Choroid plexus epithelial cell (primary cell): ENCODE measurements around the gene SYTL2.
"Not testable (repeated sequence)": the region's sequence is repeated elsewhere in the genome, so short reads cannot be mapped to it uniquely, and the experiment has no call there.

Experiments
- DNase-seq: peaks from one replicate; pipeline ENCODE4 v3.0.0-alpha.2; 2010; ENCODE audit warnings: low read depth
- H3K4me3 ChIP-seq: 2 replicates; pipeline ENCODE4 v1.5.1; 2011; ENCODE audit warnings: low read depth, mild to moderate bottlenecking, control low read depth, low read length, moderate library complexity
- CTCF ChIP-seq: conservative IDR thresholded peaks from 2 replicates; pipeline ENCODE4 v1.5.1; 2011; ENCODE audit warnings: low read depth, mild to moderate bottlenecking, control low read depth, inconsistent platforms, low read length, moderate library complexity

The SYTL2 gene

GRCh38 chr11:85848556-85848955, 37.6 kb upstream of the SYTL2 start:
- no peak overlapping the region for H3K4me3 ChIP-seq
- DNase-seq = no peak
- TF ChIP-seq CTCF = no peak

- no peak overlapping the region for H3K4me3 ChIP-seq
- no peak for TF ChIP-seq CTCF
- DNase-seq = no peak
Observed at GRCh38 chr11:85848006-85848405, 37.1 kb upstream of the SYTL2 start.

GRCh38 chr11:85847436-85847835, 36.5 kb upstream of the SYTL2 start:
- no peak overlapping the region for H3K4me3 ChIP-seq
- no peak for TF ChIP-seq CTCF
- DNase-seq = no peak

- no peak overlapping the region for H3K4me3 ChIP-seq
- peak; percentile 6 for DNase-seq
- no peak for TF ChIP-seq CTCF
Observed at GRCh38 chr11:85845124-85845631, 34.2 kb upstream of the SYTL2 start.

DNA sequence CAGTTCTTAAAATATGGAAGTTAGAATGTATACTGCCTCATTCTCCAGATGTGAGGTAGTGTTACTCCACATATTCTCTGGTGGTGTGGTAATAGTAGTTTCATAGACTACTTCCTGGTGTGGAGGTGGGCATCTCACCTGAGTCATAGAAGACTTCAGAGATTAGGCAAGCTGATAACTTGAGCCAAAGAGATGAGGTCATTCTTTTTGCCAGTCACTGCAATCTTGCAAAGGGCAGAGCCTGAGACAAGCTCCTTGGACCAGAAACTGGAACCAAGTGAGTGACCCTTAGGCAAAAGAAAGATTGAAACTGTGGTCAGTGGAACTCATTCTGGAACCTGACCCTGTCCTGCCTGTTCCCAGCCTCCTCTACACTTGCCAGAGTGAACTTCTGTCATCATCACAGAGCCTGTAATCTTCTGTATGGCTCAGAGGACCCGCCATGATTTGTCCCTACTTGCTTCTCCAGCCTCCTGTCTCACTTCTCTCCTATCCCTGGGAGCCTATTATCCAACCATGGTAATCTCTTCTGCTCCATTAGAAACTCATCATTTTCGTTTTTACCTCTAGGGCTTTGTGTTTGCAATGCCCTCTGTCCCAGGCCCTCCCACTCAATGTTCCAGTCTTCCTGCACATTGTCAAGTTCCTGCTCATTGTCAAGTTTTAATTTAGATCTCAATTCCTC, 33.6 kb upstream of the SYTL2 start:
- H3K4me3 ChIP-seq = no peak overlapping the region
- DNase-seq = peak; percentile 21
- no peak for TF ChIP-seq CTCF

DNA sequence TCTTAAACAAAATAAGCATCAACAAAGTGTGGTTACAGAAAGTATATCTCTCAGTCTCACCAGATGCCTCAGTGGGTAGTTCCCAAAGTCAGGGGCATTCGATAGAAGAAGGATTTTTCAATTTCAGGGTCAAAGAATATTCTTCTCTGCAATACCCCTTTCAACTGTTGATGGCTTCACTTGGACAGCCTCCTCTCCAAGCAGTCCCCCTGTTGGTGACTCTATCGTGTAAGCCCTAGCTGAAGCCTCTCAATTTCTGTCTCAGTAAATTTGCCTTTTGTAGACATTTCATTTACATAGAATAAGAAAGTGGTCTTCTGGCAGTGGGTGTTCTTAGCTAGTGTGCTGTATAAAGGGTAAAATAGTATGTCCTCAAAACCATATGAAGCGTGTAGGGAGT, 33.0 kb upstream of the SYTL2 start:
- TF ChIP-seq CTCF = peak; percentile 14
- DNase-seq = no peak
- H3K4me3 ChIP-seq = no peak overlapping the region

DNA sequence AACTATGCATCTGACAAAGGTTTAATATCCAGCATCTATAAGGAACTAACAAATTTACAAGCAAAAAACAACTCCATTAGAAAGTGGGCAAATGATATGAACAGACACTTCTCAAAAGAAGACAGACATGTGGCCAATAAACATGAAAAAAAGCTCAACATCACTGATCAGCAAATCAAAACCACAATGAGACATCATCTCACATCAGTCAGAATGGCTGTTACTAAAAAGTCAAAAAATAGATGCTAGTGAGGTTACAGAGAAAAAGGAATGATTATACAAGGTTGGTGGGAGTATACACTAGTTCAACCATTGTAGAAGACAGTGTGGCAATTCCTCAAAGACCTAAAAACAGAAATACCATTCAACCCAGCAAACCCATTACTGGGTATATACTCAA, 30.0 kb upstream of the SYTL2 start:
- DNase-seq, H3K4me3 ChIP-seq: not testable (repeated sequence)

DNA sequence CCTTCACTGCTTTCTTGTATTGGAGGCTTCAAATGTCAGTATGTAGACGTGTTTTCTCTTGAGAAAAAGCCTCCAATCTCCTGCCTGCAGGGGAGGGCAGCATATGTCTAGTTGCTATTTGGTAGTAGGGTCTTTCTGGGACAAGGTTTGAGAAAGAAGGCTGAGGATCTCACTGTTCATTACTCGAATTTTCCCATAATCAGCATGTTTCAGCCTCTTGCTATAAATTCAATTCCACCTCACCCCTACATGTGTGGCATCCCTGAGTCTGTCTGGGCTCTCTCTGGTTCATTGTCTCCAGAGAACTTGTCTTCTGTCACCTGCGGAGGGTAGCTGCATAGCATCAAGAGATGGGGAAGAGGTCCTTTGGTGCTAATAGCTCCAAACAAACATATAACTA, 24.8 kb upstream of the SYTL2 start:
- no peak overlapping the region for H3K4me3 ChIP-seq
- no peak for TF ChIP-seq CTCF
- no peak for DNase-seq
